Measurements from ENCODE around the gene FUCA2. TPM values are rescaled to one million over a fixed set of nuclear protein-coding genes. Genes with fewer than 3 reads are reported as not detected.
A peak's percentile ranks its signal among the peaks of the same experiment; 100 is the strongest.

The FUCA2 gene
- total and polyA plus RNA-seq, 2 donors from 2014 or later = 68.6 to 73.4 TPM

GRCh38 chr6:143531720-143532499 lies 20.4 kb upstream of the FUCA2 start:
- Histone ChIP-seq H3K9ac (ENCODE audit: low read length in 3 of 3) (no peak overlapping the region), H3K27ac (ENCODE audit: low read depth in 2 of 2, low read length in 2 of 2) (no peak overlapping the region), H3K9me3 (ENCODE audit: control insufficient read depth in 2 of 3, insufficient read depth in 1 of 3, low read length in 3 of 3) (no peaks in the 10 kb centered on the region), H3K36me3 (ENCODE audit: control insufficient read depth in 2 of 3, insufficient read depth in 3 of 3, low read length in 3 of 3) (no peaks in the 10 kb centered on the region), H3K4me1 (ENCODE audit: control insufficient read depth in 2 of 3, insufficient read depth in 2 of 3, low read depth in 1 of 3, low read length in 3 of 3) (no peaks in the 10 kb centered on the region), H3K4me3 (ENCODE audit: low read length in 3 of 3) (no peak overlapping the region), H3K27me3 (ENCODE audit: control insufficient read depth, insufficient read depth, low read length) (no peaks in the 10 kb centered on the region)
- intact Hi-C loops (cut with DNase I) = no loop called here
- DNase-seq = no peak
- TF ChIP-seq CTCF (IDR thresholded peaks at IDR 0.05; ENCODE audit: borderline replicate concordance, extremely low read depth, insufficient read depth) = no peak
- no peak for FAIRE-seq

- Histone ChIP-seq H3K36me3 (ENCODE audit: control insufficient read depth in 2 of 3, insufficient read depth in 3 of 3, low read length in 3 of 3) (no peaks in the 10 kb centered on the region), H3K9me3 (ENCODE audit: control insufficient read depth in 2 of 3, insufficient read depth in 1 of 3, low read length in 3 of 3) (no peaks in the 10 kb centered on the region), H3K27ac (ENCODE audit: low read depth in 2 of 2, low read length in 2 of 2) (no peak overlapping the region), H3K9ac (ENCODE audit: low read length in 3 of 3) (no peak overlapping the region), H3K4me3 (ENCODE audit: low read length in 3 of 3) (no peak overlapping the region), H3K27me3 (ENCODE audit: control insufficient read depth, insufficient read depth, low read length) (no peaks in the 10 kb centered on the region), H3K4me1 (ENCODE audit: control insufficient read depth in 2 of 3, insufficient read depth in 2 of 3, low read depth in 1 of 3, low read length in 3 of 3) (no peaks in the 10 kb centered on the region)
- DNase-seq (peak in 1 of 5 donors; percentile 45), FAIRE-seq (no peak)
- TF ChIP-seq CTCF (IDR thresholded peaks at IDR 0.05; ENCODE audit: borderline replicate concordance, extremely low read depth, insufficient read depth) = no peak
- intact Hi-C loops (cut with DNase I) = no loop called here
Observed at GRCh38 chr6:143529095-143529494, 17.6 kb upstream of the FUCA2 start.

- no peaks in the 10 kb centered on the region for H3K36me3 ChIP-seq (ENCODE audit: control insufficient read depth in 2 of 3, insufficient read depth in 3 of 3, low read length in 3 of 3)
- H3K9ac ChIP-seq (ENCODE audit: low read length in 3 of 3) = no peak overlapping the region
- H3K4me1 ChIP-seq (ENCODE audit: control insufficient read depth in 2 of 3, insufficient read depth in 2 of 3, low read depth in 1 of 3, low read length in 3 of 3) = no peaks in the 10 kb centered on the region
- no peak for FAIRE-seq
- no peak overlapping the region for H3K4me3 ChIP-seq (ENCODE audit: low read length in 3 of 3)
- no peaks in the 10 kb centered on the region for H3K27me3 ChIP-seq (ENCODE audit: control insufficient read depth, insufficient read depth, low read length)
- H3K27ac ChIP-seq (ENCODE audit: low read depth in 2 of 2, low read length in 2 of 2) = no peak overlapping the region
- H3K9me3 ChIP-seq (ENCODE audit: control insufficient read depth in 2 of 3, insufficient read depth in 1 of 3, low read length in 3 of 3) = no peaks in the 10 kb centered on the region
- no peak for TF ChIP-seq CTCF (IDR thresholded peaks at IDR 0.05; ENCODE audit: borderline replicate concordance, extremely low read depth, insufficient read depth)
- intact Hi-C loops (cut with DNase I) = no loop called here
- no peak for DNase-seq
Observed at GRCh38 chr6:143528164-143528811, 16.8 kb upstream of the FUCA2 start.
